Neuronal stem cell (in vitro differentiated cells): ENCODE measurements around the gene FHIT.

Experiments
- DNase-seq: peaks from one replicate; pipeline ENCODE4 v3.0.0-alpha.2; 2013; ENCODE audit warnings: low spot score
- H2AFZ ChIP-seq: one replicate; pipeline ENCODE4 v1.6.1; 2013; ENCODE audit warnings: mild to moderate bottlenecking, low read length, inconsistent platforms
- H2AK5ac ChIP-seq: 2 replicates; pipeline ENCODE4 v1.6.1; 2013; ENCODE audit warnings: low read depth, mild to moderate bottlenecking, inconsistent platforms, low read length, moderate library complexity, mixed read lengths
- H2BK120ac ChIP-seq: 2 replicates; pipeline ENCODE4 v1.6.1; 2013; ENCODE audit warnings: low read depth, mild to moderate bottlenecking, inconsistent platforms, low read length, moderate library complexity, mixed read lengths
- H2BK12ac ChIP-seq: one replicate; pipeline ENCODE4 v1.6.1; 2013; ENCODE audit warnings: low read length, inconsistent platforms
- H2BK15ac ChIP-seq: 2 replicates; pipeline ENCODE4 v1.6.1; 2013; ENCODE audit warnings: mild to moderate bottlenecking, low read length, inconsistent platforms, mixed read lengths
- H2BK5ac ChIP-seq: one replicate; pipeline ENCODE4 v1.6.1; 2013; ENCODE audit warnings: inconsistent platforms, mild to moderate bottlenecking, low read length, moderate library complexity
- H3K14ac ChIP-seq: one replicate; pipeline ENCODE4 v1.6.1; 2013; ENCODE audit warnings: low read length, inconsistent platforms
- H3K18ac ChIP-seq: 2 replicates; pipeline ENCODE4 v1.6.1; 2013; ENCODE audit warnings: low read length, inconsistent platforms
- H3K23ac ChIP-seq: 2 replicates; pipeline ENCODE4 v1.6.1; 2013; ENCODE audit warnings: low read depth, mild to moderate bottlenecking, mixed read lengths, low read length, inconsistent platforms; ENCODE audit not compliant: poor library complexity
- H3K27ac ChIP-seq: replicated peaks from 3 replicates; pipeline ENCODE4 v1.5.1; 2013; ENCODE audit warnings: low read length, inconsistent platforms
- H3K27me3 ChIP-seq, 3 experiments: 2 replicates each; pipeline ENCODE4 v1.6.1; 2013; ENCODE audit warnings: low read length in 3 of 3, mild to moderate bottlenecking in 2 of 3, inconsistent platforms in 1 of 3, low read depth in 1 of 3, mixed read lengths in 1 of 3, moderate library complexity in 1 of 3; ENCODE audit not compliant: control insufficient read depth in 3 of 3, insufficient read depth in 3 of 3
- H3K36me3 ChIP-seq, 2 donors: replicated peaks in 1 of 2; 2 replicates each; pipeline ENCODE4 v1.6.1; 2013; ENCODE audit warnings: low read length in 2 of 2; ENCODE audit not compliant: control insufficient read depth in 2 of 2, insufficient read depth in 2 of 2
- H3K4ac ChIP-seq: 2 replicates; pipeline ENCODE4 v1.6.1; 2013; ENCODE audit warnings: inconsistent platforms, mild to moderate bottlenecking, low read length, moderate library complexity
- H3K4me1 ChIP-seq, 2 donors: 1 replicate in 1 of 2; 2 replicates in 1 of 2; pipeline ENCODE4 v1.6.1; 2013; ENCODE audit warnings: low read length in 2 of 2, low read depth in 1 of 2; ENCODE audit not compliant: control insufficient read depth in 2 of 2, insufficient read depth in 1 of 2
- H3K4me2 ChIP-seq: one replicate; pipeline ENCODE4 v1.6.1; 2013; ENCODE audit warnings: mild to moderate bottlenecking, low read length, inconsistent platforms; ENCODE audit not compliant: insufficient read depth, poor library complexity, severe bottlenecking
- H3K4me3 ChIP-seq, 2 donors: 2 replicates each; pipeline ENCODE4 v1.5.1; 2013; ENCODE audit warnings: low read length in 2 of 2, mild to moderate bottlenecking in 2 of 2, inconsistent platforms in 1 of 2, moderate library complexity in 1 of 2
- H3K79me1 ChIP-seq: one replicate; pipeline ENCODE4 v1.6.1; 2013; ENCODE audit warnings: low read depth, mild to moderate bottlenecking, inconsistent platforms, low read length, moderate library complexity
- H3K9ac ChIP-seq: one replicate; pipeline ENCODE4 v1.6.1; 2013; ENCODE audit warnings: mild to moderate bottlenecking, low read depth, low read length, inconsistent platforms; ENCODE audit not compliant: poor library complexity
- H3K9me3 ChIP-seq, 2 donors: replicated peaks in 1 of 2; 2 replicates each; pipeline versions ENCODE3 to v1.6.1; 2013; ENCODE audit warnings: low read length in 2 of 2, mild to moderate bottlenecking in 2 of 2, inconsistent platforms in 1 of 2, low read depth in 1 of 2, mixed read lengths in 1 of 2, moderate library complexity in 1 of 2; ENCODE audit not compliant: control insufficient read depth in 2 of 2, insufficient read depth in 1 of 2
- H4K8ac ChIP-seq: one replicate; pipeline ENCODE4 v1.6.1; 2013; ENCODE audit warnings: low read depth, mild to moderate bottlenecking, inconsistent platforms, low read length, moderate library complexity
- H4K91ac ChIP-seq: one replicate; pipeline ENCODE4 v1.6.1; 2013; ENCODE audit warnings: low read length, low read depth, mild to moderate bottlenecking, inconsistent platforms; ENCODE audit not compliant: poor library complexity
- WGBS, 2 donors: extraction: QIAGEN DNeasy Blood & Tissue Kit; methylation state at CpG; one replicate each; pipeline ENCODE4 v1.1.7; 2013; ENCODE audit warnings: missing lambda C conversion rate in 2 of 2, mixed read lengths in 1 of 2; ENCODE audit not compliant: insufficient read length in 2 of 2, insufficient replicate concordance in 1 of 2; ENCODE audit errors: extremely low coverage in 2 of 2; 5-methylcytosine and 5-hydroxymethylcytosine counted together

Gene FHIT

DNA sequence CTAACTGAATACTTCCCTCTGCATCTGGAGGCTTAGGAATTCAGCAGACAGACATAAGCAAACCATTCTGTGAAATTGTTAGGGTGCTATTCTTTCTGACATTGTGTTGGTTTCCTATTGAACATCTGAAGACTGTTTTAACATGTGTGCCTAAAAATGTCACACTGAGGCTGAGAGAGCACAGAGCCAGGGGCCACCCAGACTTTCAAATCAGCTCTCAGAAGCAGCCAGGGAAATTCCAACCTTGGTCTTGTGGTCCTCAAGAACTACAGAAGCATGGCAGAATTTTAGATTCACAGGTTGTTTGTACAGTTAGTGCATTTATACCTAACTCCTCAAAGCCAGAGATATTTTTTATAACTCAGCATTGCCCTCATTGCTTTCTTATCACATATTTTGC is 1272.3 kb downstream of the FHIT start:
- Histone ChIP-seq H3K9me3 (no peaks in the 10 kb centered on the region), H2AFZ (no peak overlapping the region), H3K18ac (no peak overlapping the region), H3K4ac (no peak overlapping the region), H3K36me3 (no peaks in the 10 kb centered on the region), H2AK5ac (no peak overlapping the region), H2BK120ac (no peak overlapping the region), H3K27me3 (no peaks in the 10 kb centered on the region), H3K9ac (no peak overlapping the region), H4K8ac (no peak overlapping the region), H3K23ac (no peak overlapping the region), H3K4me3 (no peak overlapping the region), H4K91ac (no peak overlapping the region), H3K14ac (no peak overlapping the region), H3K4me1 (no peaks in the 10 kb centered on the region), H2BK12ac (no peak overlapping the region), H3K79me1 (no peaks in the 10 kb centered on the region), H2BK15ac (no peak overlapping the region), H3K27ac (no peak overlapping the region), H3K4me2 (no peak overlapping the region), H2BK5ac (no peak overlapping the region)
- no peak for DNase-seq

DNA sequence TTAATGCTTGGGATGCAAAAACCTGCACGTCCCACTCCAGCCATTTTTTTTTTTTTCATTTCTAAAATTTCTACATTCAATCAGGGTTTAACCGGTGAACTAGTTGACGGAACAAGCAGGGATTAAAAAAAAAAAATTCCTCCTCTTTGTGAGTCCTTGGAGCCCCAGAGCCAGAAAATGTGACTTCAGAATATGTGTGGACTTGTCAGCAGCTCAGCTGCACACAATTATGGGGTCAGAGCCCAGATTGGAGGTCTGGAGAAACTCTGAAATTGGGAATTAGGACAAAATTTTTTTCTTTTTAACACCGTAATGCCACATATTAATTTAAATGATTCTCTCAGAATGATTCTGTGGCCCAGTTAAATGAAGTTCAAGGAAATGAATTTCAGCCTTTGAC is 1280.5 kb downstream of the FHIT start:
- no peak overlapping the region for H3K9ac ChIP-seq
- no peak overlapping the region for H3K18ac ChIP-seq
- H3K36me3 ChIP-seq = no peaks in the 10 kb centered on the region
- H2BK12ac ChIP-seq = no peak overlapping the region
- H3K14ac ChIP-seq = no peak overlapping the region
- H2BK5ac ChIP-seq = no peak overlapping the region
- H2BK15ac ChIP-seq = no peak overlapping the region
- WGBS, 2 donors = no CpG with 5 or more reads among the region's 4 CpGs
- no peak for DNase-seq
- no peak overlapping the region for H4K8ac ChIP-seq
- H3K4me3 ChIP-seq = no peak overlapping the region
- no peak overlapping the region for H3K4ac ChIP-seq
- no peak overlapping the region for H2AFZ ChIP-seq
- H2AK5ac ChIP-seq = no peak overlapping the region
- H3K79me1 ChIP-seq = no peaks in the 10 kb centered on the region
- H3K4me1 ChIP-seq = no peaks in the 10 kb centered on the region
- H4K91ac ChIP-seq = no peak overlapping the region
- H3K27ac ChIP-seq = no peak overlapping the region
- no peak overlapping the region for H3K23ac ChIP-seq
- H3K4me2 ChIP-seq = no peak overlapping the region
- no peaks in the 10 kb centered on the region for H3K27me3 ChIP-seq
- no peak overlapping the region for H2BK120ac ChIP-seq
- H3K9me3 ChIP-seq = no peaks in the 10 kb centered on the region

GRCh38 chr3:59970376-59970775 is 1280.9 kb downstream of the FHIT start:
- Histone ChIP-seq H4K91ac (no peak overlapping the region), H3K9me3 (no peaks in the 10 kb centered on the region), H2BK12ac (no peak overlapping the region), H3K27ac (no peak overlapping the region), H3K4me2 (no peak overlapping the region), H2BK15ac (no peak overlapping the region), H3K14ac (no peak overlapping the region), H3K4ac (no peak overlapping the region), H3K36me3 (no peaks in the 10 kb centered on the region), H2AFZ (no peak overlapping the region), H3K4me3 (no peak overlapping the region), H2BK5ac (no peak overlapping the region), H3K18ac (no peak overlapping the region), H2BK120ac (no peak overlapping the region), H2AK5ac (no peak overlapping the region), H3K9ac (no peak overlapping the region), H3K23ac (no peak overlapping the region), H4K8ac (no peak overlapping the region), H3K27me3 (no peaks in the 10 kb centered on the region), H3K79me1 (no peaks in the 10 kb centered on the region), H3K4me1 (no peaks in the 10 kb centered on the region)
- no peak for DNase-seq
- no CpG with 5 or more reads among the region's 6 CpGs for WGBS, 2 donors

GRCh38 chr3:59968513-59969045 is 1282.7 kb downstream of the FHIT start:
- H3K18ac ChIP-seq = no peak overlapping the region
- H3K79me1 ChIP-seq = no peaks in the 10 kb centered on the region
- no peak overlapping the region for H2BK12ac ChIP-seq
- H3K9me3 ChIP-seq = no peaks in the 10 kb centered on the region
- no CpG with 5 or more reads among the region's 5 CpGs for WGBS, 2 donors
- H3K27me3 ChIP-seq = no peaks in the 10 kb centered on the region
- H3K36me3 ChIP-seq = no peaks in the 10 kb centered on the region
- no peak overlapping the region for H2BK15ac ChIP-seq
- no peak overlapping the region for H3K4ac ChIP-seq
- no peak overlapping the region for H2BK120ac ChIP-seq
- no peak overlapping the region for H3K4me3 ChIP-seq
- H3K23ac ChIP-seq = no peak overlapping the region
- H2AFZ ChIP-seq = no peak overlapping the region
- no peak overlapping the region for H4K91ac ChIP-seq
- H3K4me1 ChIP-seq = no peaks in the 10 kb centered on the region
- no peak overlapping the region for H3K4me2 ChIP-seq
- H2BK5ac ChIP-seq = no peak overlapping the region
- no peak overlapping the region for H3K14ac ChIP-seq
- H3K27ac ChIP-seq = no peak overlapping the region
- no peak for DNase-seq
- H3K9ac ChIP-seq = no peak overlapping the region
- no peak overlapping the region for H4K8ac ChIP-seq
- H2AK5ac ChIP-seq = no peak overlapping the region
